BJ (cell line): ENCODE results near the gene STRN4. TPM values are rescaled to one million over a fixed set of nuclear protein-coding genes. Genes with fewer than 3 reads are reported as not detected.

ENCODE experiments used
- CTCF ChIA-PET: fragments of 350-600 bp; formaldehyde crosslinking; extraction: SDS; loops from one replicate; lab custom pipeline; 2021; ENCODE audit warnings: antibody characterized with exemption, inconsistent platforms; lab: Yijun Ruan, JAX
- POLR2A ChIA-PET: fragments of 300-600 bp; sonication (Branson Sonifier 250); formaldehyde crosslinking; extraction: SDS; loops from one replicate; lab custom pipeline; 2021; ENCODE audit warnings: antibody characterized with exemption; lab: Charles Lee
- DNase-seq: peaks from one replicate; pipeline ENCODE4 v3.0.0-alpha.2; 2011; ENCODE audit warnings: low read depth
- H3K27me3 ChIP-seq: 2 replicates; pipeline ENCODE4 v1.6.0; 2011; ENCODE audit warnings: low read length; ENCODE audit not compliant: control insufficient read depth, insufficient read depth
- H3K36me3 ChIP-seq: 2 replicates; pipeline ENCODE4 v1.5.1; 2011; ENCODE audit warnings: low read length; ENCODE audit not compliant: control insufficient read depth, insufficient read depth
- H3K4me3 ChIP-seq: 2 replicates; pipeline ENCODE4 v1.5.1; 2011; ENCODE audit warnings: low read depth, mild to moderate bottlenecking, control low read depth, low read length
- CTCF ChIP-seq: IDR thresholded peaks from 2 replicates; pipeline ENCODE4 v1.5.1; 2011; ENCODE audit warnings: low read depth, mild to moderate bottlenecking, control low read depth, inconsistent platforms, low read length, moderate library complexity; ENCODE audit not compliant: insufficient read depth
- polyA plus RNA-seq: library from polyadenylated mRNA; depleted of rRNA; stranded (reverse); fragments of >200 nt; gene quantifications from 2 replicates; pipeline ENCODE4 v1.2.3, GENCODE V29; 2011

STRN4 gene
- polyA plus RNA-seq, 1 experiment, result 78.6 TPM

GRCh38 chr19:46698395-46699321 is 47.6 kb downstream of the STRN4 start:
- CTCF ChIA-PET, result interaction anchor here (0.6 to 1.3 kb wide), 2 partner anchors 37 to 1653 kb away, joined by 3 read pairs; partner anchors contain the start of gene DACT3

GRCh38 chr19:46697204-46697960 is 48.9 kb downstream of the STRN4 start:
- DNase-seq, result peak; percentile 36
- Histone ChIP-seq H3K27me3 (no peaks in the 10 kb centered on the region), H3K36me3 (peaks cover 33% of the 10 kb centered on the region), H3K4me3 (no peak overlapping the region)
- POLR2A ChIA-PET, result no interaction called here
- CTCF ChIA-PET, result interaction anchor here (0.6 to 1.2 kb wide), 7 partner anchors 9 to 167 kb away, joined by 3 to 4 read pairs (median 3); no protein-coding TSS in a partner anchor
- no peak for TF ChIP-seq CTCF

More at GRCh38 chr19:46698395-46699321, 47.6 kb downstream of the STRN4 start:
- Histone ChIP-seq H3K27me3 (no peaks in the 10 kb centered on the region), H3K36me3 (peaks cover 24% of the 10 kb centered on the region), H3K4me3 (no peak overlapping the region)
- no peak for DNase-seq
- POLR2A ChIA-PET, result no interaction called here
- TF ChIP-seq CTCF, result no peak

- no peak for DNase-seq
- H3K27me3 ChIP-seq, result no peaks in the 10 kb centered on the region
- CTCF ChIA-PET, result interaction anchor here (0.6 to 1.2 kb wide), 7 partner anchors 9 to 167 kb away, joined by 3 to 4 read pairs (median 3); no protein-coding TSS in a partner anchor
- peaks cover 39% of the 10 kb centered on the region for H3K36me3 ChIP-seq
- no peak overlapping the region for H3K4me3 ChIP-seq
- POLR2A ChIA-PET, result no interaction called here
- TF ChIP-seq CTCF, result no peak
Measured at GRCh38 chr19:46696866-46697203, 49.4 kb downstream of the STRN4 start.

- Histone ChIP-seq H3K4me3 (no peak overlapping the region), H3K36me3 (peaks cover 42% of the 10 kb centered on the region), H3K27me3 (no peaks in the 10 kb centered on the region)
- DNase-seq, result no peak
- TF ChIP-seq CTCF, result no peak
- ChIA-PET POLR2A (no interaction called here), CTCF (interaction anchor here (1.2 kb wide), 1 partner anchor 8 kb away, joined by 7 read pairs; no protein-coding TSS in a partner anchor)
Measured at GRCh38 chr19:46696052-46696451, 50.2 kb downstream of the STRN4 start.

GRCh38 chr19:46693760-46694159 is 52.5 kb downstream of the STRN4 start:
- POLR2A ChIA-PET, result no interaction called here
- Histone ChIP-seq H3K36me3 (peaks cover 43% of the 10 kb centered on the region), H3K4me3 (no peak overlapping the region), H3K27me3 (no peaks in the 10 kb centered on the region)
- TF ChIP-seq CTCF, result no peak
- CTCF ChIA-PET, result interaction anchor here (0.9 kb wide), 1 partner anchor 32 kb away, joined by 3 read pairs; no protein-coding TSS in a partner anchor
- no peak for DNase-seq
